Testis (tissue), 3 donors: ENCODE data around the gene KRTAP1-4. TPM values are rescaled to one million over a fixed set of nuclear protein-coding genes. Genes with fewer than 3 reads are reported as not detected.

Source experiments
- DNase-seq: peaks from one replicate; pipeline ENCODE4 v3.0.0-alpha.2; 2019
- H3K27ac ChIP-seq, 2 donors: fragments of 200-600 bp; sonication (generic); one replicate each; pipeline ENCODE4 v1.5.1; 2019
- H3K27me3 ChIP-seq: fragments of 200-600 bp; sonication (generic); one replicate; pipeline ENCODE4 v1.5.1; 2019
- H3K36me3 ChIP-seq: fragments of 200-600 bp; sonication (generic); one replicate; pipeline ENCODE4 v1.5.1; 2017; ENCODE audit warnings: low read depth; ENCODE audit errors: missing control alignments
- H3K4me1 ChIP-seq: fragments of 200-600 bp; sonication (generic); one replicate; pipeline ENCODE4 v1.5.1; 2019
- H3K4me3 ChIP-seq, 2 donors: fragments of 200-600 bp; sonication (generic); one replicate each; pipeline ENCODE4 v1.5.1; 2017 to 2019
- H3K9me3 ChIP-seq: fragments of 200-600 bp; sonication (generic); one replicate; pipeline ENCODE4 v1.5.1; 2017
- POLR2A ChIP-seq: fragments of 450-650 bp; IDR thresholded peaks from one replicate; pipeline ENCODE4 v1.6.1; 2017; ENCODE audit warnings: antibody characterized with exemption, mild to moderate bottlenecking, moderate library complexity
- WGBS, 2 donors: methylation state at CpG; one replicate each; pipeline ENCODE4 v1.1.5; 2018; 5-methylcytosine and 5-hydroxymethylcytosine counted together
- intact Hi-C: fragments of 100-400 bp; cut with DNase I; formaldehyde crosslinking; loops from one replicate; pipeline ENCODE4 v1.15.1; 2023; ENCODE audit warnings: low total_unique reads
- polyA plus RNA-seq: library from polyadenylated mRNA; stranded (reverse); fragments of 350-450 nt; fragmentation: Illumina TruSeq; extraction: RNeasy Lipid Tissue Mini Kit (QIAGEN cat#74804); gene quantifications from one replicate; pipeline ENCODE4 v1.2.3, GENCODE V29; 2014; ENCODE audit warnings: low read depth, low replicate concordance; ENCODE audit not compliant: insufficient read depth
- total RNA-seq, 2 donors: library from RNA; depleted of rRNA; stranded (reverse); fragments of >200 nt; gene quantifications; one replicate each; pipeline ENCODE4 v1.2.3, GENCODE V29; 2016
- TF ChIP-seq, protein P1 (sequence below), 3 experiments: fragments of 450-650 bp in 2 of 3; fragments of 200-600 bp in 1 of 3; sonication (generic) in 1 of 3; IDR thresholded peaks; one replicate each; pipeline ENCODE4 v1.5.1; 2016 to 2019; ENCODE audit warnings: antibody characterized with exemption in 3 of 3, mild to moderate bottlenecking in 2 of 3, moderate library complexity in 1 of 3

KRTAP1-4 gene
- total and polyA plus RNA-seq, 3 donors from 2014 or later, result not detected

DNA sequence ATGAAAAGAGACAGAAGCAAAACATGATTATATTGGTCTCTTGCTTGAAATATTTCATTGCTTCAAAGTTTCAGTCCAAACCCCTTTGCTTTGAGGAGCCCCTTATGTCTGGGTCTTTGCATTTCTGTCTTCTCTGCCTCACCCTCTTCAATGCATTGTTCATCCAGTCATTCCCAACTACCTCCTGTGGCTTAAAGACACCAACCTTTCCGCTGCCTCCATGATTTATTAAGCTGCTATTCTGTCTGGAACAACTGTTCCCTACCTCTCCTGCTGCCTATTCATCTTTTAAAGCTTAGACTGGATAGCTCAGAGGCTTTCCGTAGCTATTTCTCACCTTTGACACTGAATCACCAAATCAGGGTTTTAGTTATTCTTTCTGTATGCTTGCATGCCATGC is 32.6 kb downstream of the KRTAP1-4 start:
- WGBS, 2 donors, result 54 to 75% methylated on average over 2 of the region's 2 CpGs

DNA sequence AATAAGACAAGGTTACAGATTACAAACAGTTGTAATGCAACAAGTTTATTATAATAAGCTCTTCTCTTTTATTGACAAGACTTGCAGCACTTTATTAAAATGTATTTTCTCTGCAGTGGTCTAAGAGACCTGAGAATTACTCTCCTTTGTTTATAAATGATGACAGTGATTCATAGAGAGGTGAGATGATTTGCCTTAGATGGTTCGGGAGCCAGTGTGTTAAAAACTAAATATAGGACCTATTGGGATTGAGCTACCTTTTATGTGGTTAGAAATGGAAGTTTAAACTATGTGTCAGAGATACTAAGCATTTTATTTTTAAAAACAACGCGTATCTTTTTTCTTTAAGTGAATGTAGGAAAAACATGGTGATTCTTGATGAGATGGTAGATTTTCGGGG is 33.2 kb downstream of the KRTAP1-4 start:
- WGBS, 2 donors, result 84% methylated on average over 4 of the region's 4 CpGs
- H3K27me3 ChIP-seq, result no peaks in the 10 kb centered on the region
- intact Hi-C loops, result no loop called here

More for the DNA sequence above, 32.6 kb downstream of the KRTAP1-4 start:
- TF ChIP-seq, protein P1, sequence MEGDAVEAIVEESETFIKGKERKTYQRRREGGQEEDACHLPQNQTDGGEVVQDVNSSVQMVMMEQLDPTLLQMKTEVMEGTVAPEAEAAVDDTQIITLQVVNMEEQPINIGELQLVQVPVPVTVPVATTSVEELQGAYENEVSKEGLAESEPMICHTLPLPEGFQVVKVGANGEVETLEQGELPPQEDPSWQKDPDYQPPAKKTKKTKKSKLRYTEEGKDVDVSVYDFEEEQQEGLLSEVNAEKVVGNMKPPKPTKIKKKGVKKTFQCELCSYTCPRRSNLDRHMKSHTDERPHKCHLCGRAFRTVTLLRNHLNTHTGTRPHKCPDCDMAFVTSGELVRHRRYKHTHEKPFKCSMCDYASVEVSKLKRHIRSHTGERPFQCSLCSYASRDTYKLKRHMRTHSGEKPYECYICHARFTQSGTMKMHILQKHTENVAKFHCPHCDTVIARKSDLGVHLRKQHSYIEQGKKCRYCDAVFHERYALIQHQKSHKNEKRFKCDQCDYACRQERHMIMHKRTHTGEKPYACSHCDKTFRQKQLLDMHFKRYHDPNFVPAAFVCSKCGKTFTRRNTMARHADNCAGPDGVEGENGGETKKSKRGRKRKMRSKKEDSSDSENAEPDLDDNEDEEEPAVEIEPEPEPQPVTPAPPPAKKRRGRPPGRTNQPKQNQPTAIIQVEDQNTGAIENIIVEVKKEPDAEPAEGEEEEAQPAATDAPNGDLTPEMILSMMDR (IDR thresholded peaks at IDR 0.05), result no peak
- no peak for TF ChIP-seq POLR2A
- no peak for DNase-seq
- Histone ChIP-seq H3K4me3 (no peak overlapping the region), H3K27ac (no peak overlapping the region), H3K9me3 (no peaks in the 10 kb centered on the region), H3K36me3 (no peaks in the 10 kb centered on the region), H3K27me3 (no peaks in the 10 kb centered on the region), H3K4me1 (no peaks in the 10 kb centered on the region)
- intact Hi-C loops, result no loop called here

DNA sequence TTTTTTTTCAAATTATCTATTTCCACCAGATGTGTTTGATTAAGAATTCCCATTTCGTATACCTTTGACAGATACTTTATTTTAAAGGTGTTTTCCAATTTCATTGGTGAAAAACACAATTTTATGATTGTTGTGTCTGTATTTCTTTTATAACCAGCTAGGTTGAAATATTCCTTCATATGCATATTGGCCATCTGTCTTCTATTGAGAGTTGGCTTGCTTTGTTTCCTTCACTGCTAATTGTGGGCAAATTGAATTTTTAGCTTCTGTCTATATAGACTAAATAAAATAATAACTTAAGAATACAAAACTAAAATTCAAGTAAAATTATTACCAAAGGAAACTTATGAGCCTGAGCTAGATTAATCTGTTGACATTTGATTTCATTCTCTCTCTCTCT is 34.9 kb downstream of the KRTAP1-4 start:
- intact Hi-C loops, result no loop called here
- Histone ChIP-seq H3K9me3 (no peaks in the 10 kb centered on the region), H3K36me3 (no peaks in the 10 kb centered on the region), H3K27ac (no peak overlapping the region), H3K4me3 (no peak overlapping the region), H3K4me1 (no peaks in the 10 kb centered on the region), H3K27me3 (no peaks in the 10 kb centered on the region)
- DNase-seq, result no peak
- WGBS, 2 donors, result 74 to 90% methylated on average over 1 of the region's 1 CpG
- TF ChIP-seq, protein P1 (IDR thresholded peaks at IDR 0.05), result no peak
- no peak for TF ChIP-seq POLR2A

More for the DNA sequence above, 33.2 kb downstream of the KRTAP1-4 start:
- DNase-seq, result no peak
- Histone ChIP-seq H3K27ac (no peak overlapping the region), H3K4me1 (no peaks in the 10 kb centered on the region), H3K36me3 (no peaks in the 10 kb centered on the region), H3K9me3 (no peaks in the 10 kb centered on the region), H3K4me3 (no peak overlapping the region)
- TF ChIP-seq POLR2A, result no peak
- TF ChIP-seq, protein P1 (IDR thresholded peaks at IDR 0.05), result no peak

DNA sequence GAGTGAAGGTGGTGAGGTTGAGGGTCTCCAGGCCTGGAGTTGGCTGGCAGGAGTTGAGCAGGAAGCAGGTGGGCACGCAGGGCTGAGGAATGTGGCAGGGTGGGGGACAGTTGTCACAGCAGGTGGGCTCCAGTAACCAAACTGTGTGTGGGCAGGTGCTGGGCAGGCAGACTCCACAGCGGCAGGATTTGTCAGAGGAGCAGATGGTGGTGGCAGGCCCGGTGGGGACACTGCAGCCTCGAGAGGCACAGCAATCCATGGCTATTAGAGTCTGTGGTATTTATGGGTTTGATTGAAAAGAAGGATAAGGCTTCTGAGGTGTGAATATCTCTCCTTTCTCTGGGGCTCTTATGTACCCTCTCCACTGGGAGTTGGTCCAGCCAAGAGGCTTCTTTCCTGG is 36.2 kb downstream of the KRTAP1-4 start, which contains the start of gene KRTAP3-3:
Gene KRTAP3-3 (minus strand): TSS at position 326 of the 400 bp plus-strand sequence. CDS start 67 bp downstream, at position 259.
- Histone ChIP-seq H3K4me3 (no peak within 1 kb of the TSS), H3K4me1 (no peaks in the 10 kb centered on the region), H3K27me3 (no peaks in the 10 kb centered on the region), H3K9me3 (no peaks in the 10 kb centered on the region), H3K27ac (no peak within 1 kb of the TSS), H3K36me3 (no peaks in the 10 kb centered on the region)
- no peak for DNase-seq
- WGBS, 2 donors, result 58 to 69% methylated on average over 3 to 4 of the region's 4 CpGs
- TF ChIP-seq, protein P1 (IDR thresholded peaks at IDR 0.05), result no peak
- TF ChIP-seq POLR2A, result no peak
- intact Hi-C loops, result no loop called here

DNA sequence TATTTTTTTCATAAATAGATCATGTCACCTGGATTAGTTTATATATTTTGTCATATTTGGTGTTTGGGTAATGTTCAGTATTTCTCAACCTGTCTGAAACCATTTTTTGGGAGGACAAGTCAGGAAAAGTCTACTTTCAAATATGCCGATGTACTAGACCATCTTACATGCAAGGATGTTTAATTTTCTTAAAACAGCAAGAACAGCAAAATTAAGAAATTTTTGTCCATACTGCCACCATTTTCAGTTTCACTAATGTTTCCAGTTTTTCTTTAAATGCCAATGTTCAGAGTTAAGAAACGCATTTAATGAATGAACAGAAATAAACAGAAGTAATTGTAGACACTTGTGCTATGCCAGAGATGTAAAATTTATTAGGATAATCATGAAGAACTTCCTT is 36.9 kb downstream of the KRTAP1-4 start:
- intact Hi-C loops, result no loop called here
- WGBS, 2 donors, result 94% methylated on average over 2 of the region's 2 CpGs

More for the DNA sequence above, 36.9 kb downstream of the KRTAP1-4 start:
- no peaks in the 10 kb centered on the region for H3K27me3 ChIP-seq
- H3K27ac ChIP-seq, result no peak overlapping the region
- no peaks in the 10 kb centered on the region for H3K4me1 ChIP-seq
- H3K36me3 ChIP-seq, result no peaks in the 10 kb centered on the region
- H3K9me3 ChIP-seq, result no peaks in the 10 kb centered on the region
- no peak for DNase-seq
- TF ChIP-seq POLR2A, result no peak
- TF ChIP-seq, protein P1 (IDR thresholded peaks at IDR 0.05), result no peak
- H3K4me3 ChIP-seq, result no peak overlapping the region
